CD4-positive, alpha-beta memory T cell (primary cell): ENCODE data around the gene MIOX. TPM values are rescaled to one million over a fixed set of nuclear protein-coding genes. Genes with fewer than 3 reads are reported as not detected.

Experiments
- CTCF ChIA-PET: fragments of 350-600 bp; sonication (Branson Sonifier 250); formaldehyde crosslinking; loops from one replicate; lab custom pipeline; 2021; ENCODE audit warnings: inconsistent platforms; ENCODE audit not compliant: partially characterized antibody; lab: Charles Lee
- POLR2A ChIA-PET: fragments of 350-600 bp; sonication (Branson Sonifier 250); formaldehyde crosslinking; loops from one replicate; lab custom pipeline; 2021; ENCODE audit not compliant: partially characterized antibody; lab: Charles Lee
- DNase-seq, 5 donors: peaks; one replicate each; pipeline versions ENCODE4 v3.0.0 to v3.0.0-alpha.2; 2020 to 2022; ENCODE audit warnings: mixed read lengths in 1 of 5
- H3K27ac ChIP-seq: one replicate; pipeline ENCODE4 v1.7.0; 2013; ENCODE audit warnings: low read depth, low read length
- H3K27me3 ChIP-seq: 2 replicates; pipeline ENCODE4 v1.7.0; 2013; ENCODE audit warnings: mild to moderate bottlenecking, low read length, moderate library complexity; ENCODE audit not compliant: insufficient read depth
- H3K36me3 ChIP-seq: 2 replicates; pipeline ENCODE4 v1.7.0; 2013; ENCODE audit warnings: mild to moderate bottlenecking, low read length, moderate library complexity; ENCODE audit not compliant: insufficient read depth
- H3K4me1 ChIP-seq: 2 replicates; pipeline ENCODE4 v1.7.0; 2013; ENCODE audit warnings: mild to moderate bottlenecking, low read length, moderate library complexity; ENCODE audit not compliant: insufficient read depth
- H3K4me3 ChIP-seq, 2 donors: one replicate each; pipeline ENCODE4 v1.7.0; 2013; ENCODE audit warnings: low read length in 2 of 2, mild to moderate bottlenecking in 1 of 2
- H3K9me3 ChIP-seq, 2 donors: one replicate each; pipeline ENCODE4 v1.7.0; 2013; ENCODE audit warnings: low read length in 2 of 2, control low read depth in 1 of 2; ENCODE audit not compliant: control insufficient read depth in 1 of 2
- H3K27ac Mint-ChIP-seq, 7 donors: one replicate each; pipeline ENCODE4 v1.8.0; 2020 to 2021; ENCODE audit warnings: mixed read lengths in 7 of 7, mild to moderate bottlenecking in 6 of 7, inconsistent platforms in 3 of 7, moderate library complexity in 3 of 7
- H3K27me3 Mint-ChIP-seq, 2 donors: one replicate each; pipeline ENCODE4 v1.8.0; 2020 to 2021; ENCODE audit warnings: mixed read lengths in 2 of 2
- H3K36me3 Mint-ChIP-seq, 2 donors: one replicate each; pipeline ENCODE4 v1.8.0; 2020 to 2021; ENCODE audit warnings: mixed read lengths in 2 of 2, inconsistent platforms in 1 of 2, mild to moderate bottlenecking in 1 of 2
- H3K4me1 Mint-ChIP-seq, 4 donors: one replicate each; pipeline ENCODE4 v1.8.0; 2020 to 2021; ENCODE audit warnings: mixed read lengths in 4 of 4, mild to moderate bottlenecking in 1 of 4
- H3K4me3 Mint-ChIP-seq, 8 donors: one replicate each; pipeline ENCODE4 v1.8.0; 2020 to 2021; ENCODE audit warnings: mixed read lengths in 8 of 8, mild to moderate bottlenecking in 7 of 8, moderate library complexity in 6 of 8, inconsistent platforms in 3 of 8
- H3K9me3 Mint-ChIP-seq, 8 donors: one replicate each; pipeline ENCODE4 v1.8.0; 2020 to 2021; ENCODE audit warnings: mixed read lengths in 8 of 8, mild to moderate bottlenecking in 5 of 8, inconsistent platforms in 3 of 8, moderate library complexity in 1 of 8
- intact Hi-C: fragments of 100-400 bp; cut with micrococcal nuclease; formaldehyde crosslinking; loops from one replicate; pipeline ENCODE4 v1.15.1; 2023
- polyA plus RNA-seq, 2 donors: library from polyadenylated mRNA; unstranded; fragments of 300-500 nt; fragmentation: Illumina TruSeq; gene quantifications; one replicate each; pipeline ENCODE4 v1.2.3, GENCODE V29; 2021
- total RNA-seq, 2 experiments: library from RNA; stranded (reverse); gene quantifications; one replicate each; pipeline ENCODE4 v1.2.3, GENCODE V29; 2021

MIOX gene
- total and polyA plus RNA-seq, 4 experiments from 2014 or later = not detected

- H3K4me1 Mint-ChIP-seq = peaks cover 24 to 60% (median 39%) of the 10 kb centered on the region in 4 donors
- no peaks in the 10 kb centered on the region for H3K27me3 ChIP-seq
- peak overlapping the region; percentile 55 to 79 (median 72) for H3K4me3 Mint-ChIP-seq
- peaks cover 4% of the 10 kb centered on the region for H3K36me3 ChIP-seq
- ChIA-PET CTCF (no interaction called here), POLR2A (interaction anchor here (0.9 to 8.1 kb wide), 4 partner anchors 31 to 145 kb away, joined by 3 to 71 read pairs (median 13); partner anchors contain the start of genes LMF2, NCAPH2 and SCO2)
- no peaks in the 10 kb centered on the region for H3K27me3 Mint-ChIP-seq
- H3K36me3 Mint-ChIP-seq = peaks cover 6 to 11% of the 10 kb centered on the region in 2 donors
- peak overlapping the region; percentile 75 for H3K27ac ChIP-seq
- no peak for DNase-seq
- peak overlapping the region; percentile 52 to 83 (median 70) for H3K27ac Mint-ChIP-seq
- H3K4me1 ChIP-seq = peaks cover 40% of the 10 kb centered on the region
- H3K9me3 Mint-ChIP-seq = no peaks in the 10 kb centered on the region
- intact Hi-C loops = loop anchor here (1.0 to 10.0 kb wide), 3 partner anchors 32 to 221 kb away; partner anchors contain the start of genes HDAC10, LMF2 and SCO2
- H3K9me3 ChIP-seq = no peaks in the 10 kb centered on the region
- peak overlapping the region in 1 of 2 donors; percentile 73 for H3K4me3 ChIP-seq
Observed at GRCh38 chr22:50475652-50476002, 11.0 kb upstream of the MIOX start.

DNA sequence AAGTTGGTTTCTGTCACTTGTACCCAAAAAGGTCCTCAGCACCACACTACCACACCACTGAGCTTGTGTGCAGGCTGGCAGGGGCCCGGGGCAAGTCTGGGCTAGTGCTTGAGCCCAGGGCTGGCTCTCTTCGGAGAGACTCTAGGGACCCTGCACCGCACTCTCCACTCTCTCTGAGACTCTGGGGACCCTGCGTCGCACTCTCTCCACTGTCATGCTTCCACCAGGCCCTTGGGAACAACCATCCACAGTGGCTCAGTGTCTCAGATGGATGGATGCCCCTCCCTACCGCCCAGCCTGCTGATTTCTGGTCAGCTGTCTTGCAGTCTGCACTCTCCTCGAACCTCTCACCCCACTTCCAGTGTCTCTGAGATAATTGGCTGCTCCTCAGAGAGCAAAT lies 9.8 kb upstream of the MIOX start:
- H3K4me1 ChIP-seq = peaks cover 33% of the 10 kb centered on the region
- no peaks in the 10 kb centered on the region for H3K27me3 ChIP-seq
- ChIA-PET POLR2A (interaction anchor here (1.1 to 2.5 kb wide), 2 partner anchors 49 to 144 kb away, joined by 3 to 7 read pairs; partner anchors contain the start of gene SCO2), CTCF (interaction anchor here (0.9 kb wide), 1 partner anchor 23 kb away, joined by 3 read pairs; no protein-coding TSS in a partner anchor)
- peaks cover 6 to 11% of the 10 kb centered on the region in 2 donors for H3K36me3 Mint-ChIP-seq
- no peak overlapping the region for H3K4me3 ChIP-seq
- DNase-seq = no peak
- H3K9me3 Mint-ChIP-seq = no peaks in the 10 kb centered on the region
- peaks cover 4% of the 10 kb centered on the region for H3K36me3 ChIP-seq
- intact Hi-C loops = loop anchor here (10.0 kb wide), 1 partner anchor 222 kb away; the partner anchor contains the start of gene HDAC10
- peak overlapping the region in 4 of 7 donors; percentile 8 to 82 (median 64) for H3K27ac Mint-ChIP-seq
- H3K27ac ChIP-seq = no peak overlapping the region
- peak overlapping the region; percentile 13 to 74 (median 63) for H3K4me3 Mint-ChIP-seq
- H3K9me3 ChIP-seq = no peaks in the 10 kb centered on the region
- H3K27me3 Mint-ChIP-seq = no peaks in the 10 kb centered on the region
- H3K4me1 Mint-ChIP-seq = peaks cover 20 to 47% (median 33%) of the 10 kb centered on the region in 4 donors

DNA sequence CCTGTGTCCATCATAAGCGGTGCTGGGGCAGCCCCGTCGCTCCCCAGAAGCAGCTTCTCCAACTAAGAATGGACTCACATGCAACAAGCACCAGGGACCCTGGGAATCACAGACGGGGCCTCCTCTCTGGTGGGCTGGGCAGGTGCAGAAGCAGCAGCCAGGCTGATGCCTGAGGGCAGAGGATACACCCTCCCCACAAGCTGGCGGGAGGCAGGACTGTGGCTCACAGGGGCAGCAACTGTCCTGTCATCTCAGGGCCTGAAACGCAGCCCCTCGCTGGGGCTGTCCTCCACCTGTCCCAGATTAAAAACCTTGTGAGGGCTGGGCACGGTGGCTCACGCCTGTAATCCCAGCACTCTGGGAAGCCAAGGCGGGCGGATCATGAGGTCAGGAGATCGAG lies 8.7 kb upstream of the MIOX start:
- CTCF ChIA-PET = interaction anchor here (0.9 to 1.2 kb wide), 2 partner anchors 9 to 22 kb away, joined by 3 read pairs; no protein-coding TSS in a partner anchor
- Histone ChIP-seq H3K27me3 (no peaks in the 10 kb centered on the region), H3K4me1 (peaks cover 27% of the 10 kb centered on the region), H3K9me3 (no peaks in the 10 kb centered on the region), H3K4me3 (no peak overlapping the region), H3K27ac (no peak overlapping the region), H3K36me3 (no peaks in the 10 kb centered on the region)
- Mint-ChIP-seq H3K27me3 (no peaks in the 10 kb centered on the region), H3K27ac (peak overlapping the region in 1 of 7 donors; percentile 72), H3K4me3 (peak overlapping the region in 3 of 8 donors; percentile 25 to 70 (median 48)), H3K4me1 (peaks cover 13 to 37% (median 25%) of the 10 kb centered on the region in 4 donors), H3K36me3 (peaks cover 5 to 11% of the 10 kb centered on the region in 2 donors), H3K9me3 (no peaks in the 10 kb centered on the region)
- intact Hi-C loops = loop anchor here (10.0 kb wide), 1 partner anchor 223 kb away; the partner anchor contains the start of gene HDAC10
- POLR2A ChIA-PET = interaction anchor here (0.6 to 2.6 kb wide), 3 partner anchors 8 to 87 kb away, joined by 3 to 12 read pairs (median 3); partner anchors contain the start of gene SCO2
- DNase-seq = no peak

DNA sequence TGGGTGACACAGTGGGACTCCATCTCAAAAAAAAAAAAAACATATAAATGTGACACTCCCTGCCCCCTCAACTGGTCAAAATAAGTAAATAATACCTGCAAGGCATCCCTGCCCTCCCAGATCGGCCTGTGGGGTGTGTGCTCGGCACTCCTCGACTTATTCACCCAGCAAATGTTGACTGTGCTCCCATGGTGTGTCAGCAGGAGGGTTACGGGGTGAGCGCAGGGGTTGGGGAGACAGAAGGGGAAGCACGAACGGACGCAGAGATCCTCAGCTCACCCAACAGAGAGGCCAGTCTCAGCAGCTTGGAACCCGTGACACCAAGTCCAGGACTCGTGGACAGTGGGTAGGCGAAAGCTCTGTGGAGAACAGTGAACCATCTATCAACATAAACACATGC lies 6.9 kb upstream of the MIOX start:
- ChIA-PET POLR2A (interaction anchor here (1.0 to 2.6 kb wide), 3 partner anchors 10 to 46 kb away, joined by 3 to 12 read pairs (median 7); partner anchors contain the start of gene SCO2), CTCF (interaction anchor here (0.7 to 1.7 kb wide), 3 partner anchors 9 to 46 kb away, joined by 3 to 6 read pairs (median 3); partner anchors contain the start of gene SCO2)
- Histone ChIP-seq H3K4me3 (no peak overlapping the region), H3K27me3 (no peaks in the 10 kb centered on the region), H3K36me3 (no peaks in the 10 kb centered on the region), H3K9me3 (no peaks in the 10 kb centered on the region), H3K4me1 (peaks cover 17% of the 10 kb centered on the region), H3K27ac (no peak overlapping the region)
- intact Hi-C loops = loop anchor here (10.0 kb wide), 1 partner anchor 225 kb away; the partner anchor contains the start of gene HDAC10
- Mint-ChIP-seq H3K9me3 (no peaks in the 10 kb centered on the region), H3K27me3 (no peaks in the 10 kb centered on the region), H3K27ac (peak overlapping the region in 4 of 7 donors; percentile 18 to 69 (median 40)), H3K4me3 (peak overlapping the region in 7 of 8 donors; percentile 66 to 80 (median 72)), H3K36me3 (no peaks in the 10 kb centered on the region), H3K4me1 (peaks cover 2 to 23% (median 14%) of the 10 kb centered on the region in 4 donors)
- no peak for DNase-seq

GRCh38 chr22:50481045-50481439 lies 5.6 kb upstream of the MIOX start:
- H3K36me3 ChIP-seq = no peaks in the 10 kb centered on the region
- H3K4me3 ChIP-seq = peak overlapping the region in 1 of 2 donors; percentile 35
- peaks cover 11% of the 10 kb centered on the region for H3K4me1 ChIP-seq
- H3K4me1 Mint-ChIP-seq = peaks cover 2 to 20% (median 12%) of the 10 kb centered on the region in 4 donors
- ChIA-PET POLR2A (interaction anchor here (1.0 to 4.1 kb wide), 5 partner anchors 11 to 45 kb away, joined by 3 to 39 read pairs (median 3); partner anchors contain the start of genes LMF2, NCAPH2 and SCO2), CTCF (interaction anchor here (0.9 kb wide), 1 partner anchor 139 kb away, joined by 3 read pairs; no protein-coding TSS in a partner anchor)
- intact Hi-C loops = loop anchor here (1.0 kb wide), 1 partner anchor 11 kb away; no protein-coding TSS in a partner anchor
- no peaks in the 10 kb centered on the region for H3K36me3 Mint-ChIP-seq
- DNase-seq = no peak
- H3K27ac Mint-ChIP-seq = no peak overlapping the region
- H3K9me3 ChIP-seq = no peaks in the 10 kb centered on the region
- no peaks in the 10 kb centered on the region for H3K27me3 ChIP-seq
- H3K9me3 Mint-ChIP-seq = no peaks in the 10 kb centered on the region
- H3K27ac ChIP-seq = no peak overlapping the region
- peak overlapping the region in 7 of 8 donors; percentile 20 to 78 (median 60) for H3K4me3 Mint-ChIP-seq
- H3K27me3 Mint-ChIP-seq = no peaks in the 10 kb centered on the region

- Mint-ChIP-seq H3K9me3 (no peaks in the 10 kb centered on the region), H3K4me3 (peak within 1 kb of the TSS; percentile 68 to 80 (median 74)), H3K4me1 (peaks cover 2 to 24% (median 12%) of the 10 kb centered on the region in 4 donors), H3K36me3 (no peaks in the 10 kb centered on the region), H3K27me3 (no peaks in the 10 kb centered on the region), H3K27ac (peak within 1 kb of the TSS in 4 of 7 donors; percentile 53 to 82 (median 75))
- Histone ChIP-seq H3K9me3 (no peaks in the 10 kb centered on the region), H3K4me1 (peaks cover 11% of the 10 kb centered on the region), H3K27ac (peak within 1 kb of the TSS; percentile 9), H3K4me3 (peak within 1 kb of the TSS in 1 of 2 donors; percentile 35), H3K27me3 (no peaks in the 10 kb centered on the region), H3K36me3 (no peaks in the 10 kb centered on the region)
- ChIA-PET POLR2A (interaction anchor here (1.0 to 4.1 kb wide), 4 partner anchors 12 to 44 kb away, joined by 3 to 39 read pairs (median 4); partner anchors contain the start of genes LMF2 and SCO2), CTCF (no interaction called here)
- intact Hi-C loops = loop anchor here (1.0 kb wide), 1 partner anchor 11 kb away; no protein-coding TSS in a partner anchor
- DNase-seq = peak; percentile 57 to 72 (median 61)
Observed at GRCh38 chr22:50481440-50482106, 5.1 kb upstream of the MIOX start, which contains the start of gene ADM2. Gene ADM2, plus strand, starts transcription at chr22:50481543. Its CDS starts 305 bp downstream, at chr22:50481848.
